HG03025 (cell line): Measurements from ENCODE around the gene SSH3.
A peak's percentile ranks its signal among the peaks of the same experiment; 100 is the strongest.

Experiments
- ATAC-seq: cut with Tn5 transposase; IDR thresholded peaks from one replicate; pipeline ENCODE4 v1.9.1; 2021; ENCODE audit warnings: mild to moderate bottlenecking, moderate library complexity; ENCODE audit not compliant: unreplicated experiment, low FRiP score

Gene SSH3

DNA sequence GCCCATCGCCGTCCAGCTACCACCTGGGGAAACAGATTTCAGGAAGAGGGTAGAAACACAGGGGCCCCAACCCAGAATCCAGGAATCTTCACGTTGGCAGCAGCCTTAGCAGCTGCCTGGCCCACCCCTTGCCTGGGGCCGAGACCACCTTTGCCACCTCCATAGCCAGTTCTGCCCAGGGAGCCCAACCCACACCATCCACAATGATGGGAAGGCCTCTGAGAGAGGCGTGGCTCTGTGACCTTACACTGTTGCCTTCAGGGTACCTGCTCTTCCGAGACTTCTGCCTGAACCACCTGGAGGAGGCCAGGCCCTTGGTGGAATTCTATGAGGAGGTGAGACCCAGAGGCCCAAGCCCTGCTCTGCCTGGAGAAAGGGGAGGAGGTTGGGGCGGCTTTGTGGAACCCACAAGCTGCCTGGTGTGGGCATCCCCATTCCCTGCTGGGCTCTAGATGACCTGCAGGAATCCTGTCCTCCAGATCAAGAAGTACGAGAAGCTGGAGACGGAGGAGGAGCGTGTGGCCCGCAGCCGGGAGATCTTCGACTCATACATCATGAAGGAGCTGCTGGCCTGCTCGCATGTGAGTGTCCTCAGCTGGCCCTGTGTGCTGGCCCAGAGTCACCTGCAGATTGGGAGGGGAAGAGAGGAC is 24.3 kb upstream of the SSH3 start:
- ATAC-seq: no peak

DNA sequence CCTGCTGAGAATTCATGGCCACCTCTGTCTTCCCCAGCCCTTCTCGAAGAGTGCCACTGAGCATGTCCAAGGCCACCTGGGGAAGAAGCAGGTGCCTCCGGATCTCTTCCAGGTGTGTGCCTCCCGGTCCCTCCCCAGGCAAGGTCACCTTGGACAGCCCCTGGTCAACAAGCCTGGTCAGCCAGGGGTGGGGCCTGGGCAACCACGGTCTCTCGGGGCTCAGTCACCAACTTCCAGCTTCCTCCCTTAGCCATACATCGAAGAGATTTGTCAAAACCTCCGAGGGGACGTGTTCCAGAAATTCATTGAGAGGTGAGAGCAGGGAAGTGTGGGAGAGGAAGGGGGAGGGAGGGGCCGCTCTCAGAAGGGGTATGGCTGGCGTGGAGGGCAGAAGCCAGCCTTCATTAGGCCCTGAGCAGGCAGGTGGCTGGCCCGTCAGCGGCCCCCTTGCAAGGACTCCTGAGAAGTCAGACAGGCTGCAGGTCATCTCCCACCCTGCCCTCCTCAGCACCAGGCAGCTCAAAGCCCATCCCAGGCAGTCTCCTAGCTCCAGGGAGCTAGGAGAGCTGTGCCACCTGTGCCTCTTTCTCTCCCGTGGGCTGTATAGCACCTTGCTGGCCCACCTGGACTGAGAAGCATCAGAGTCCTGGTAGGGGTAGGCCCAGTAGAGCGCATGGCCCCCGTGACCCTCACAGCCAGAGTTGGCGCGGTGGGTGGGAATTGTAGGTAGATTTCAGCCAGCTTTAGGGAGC is 23.6 kb upstream of the SSH3 start:
- no peak for ATAC-seq

DNA sequence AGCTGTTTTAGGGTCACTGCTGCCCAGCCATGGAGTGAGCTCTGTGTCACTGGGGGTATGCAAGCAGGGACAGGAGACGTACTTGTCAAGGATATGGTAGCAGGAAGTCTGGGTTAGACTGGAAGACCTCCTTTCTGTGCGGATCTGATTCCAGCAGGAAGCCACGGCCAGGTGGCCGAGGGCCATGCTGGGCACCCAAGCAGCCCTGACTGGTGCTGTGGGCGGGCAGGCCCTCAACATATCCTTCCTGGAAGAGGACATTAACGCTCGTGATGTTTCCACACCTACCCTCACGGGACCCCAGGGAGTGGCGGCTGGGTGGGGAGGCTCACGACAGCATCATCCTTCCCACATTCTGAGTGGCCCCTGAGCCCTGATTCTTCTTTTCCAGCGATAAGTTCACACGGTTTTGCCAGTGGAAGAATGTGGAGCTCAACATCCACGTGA is 23.0 kb upstream of the SSH3 start:
- ATAC-seq: no peak

DNA sequence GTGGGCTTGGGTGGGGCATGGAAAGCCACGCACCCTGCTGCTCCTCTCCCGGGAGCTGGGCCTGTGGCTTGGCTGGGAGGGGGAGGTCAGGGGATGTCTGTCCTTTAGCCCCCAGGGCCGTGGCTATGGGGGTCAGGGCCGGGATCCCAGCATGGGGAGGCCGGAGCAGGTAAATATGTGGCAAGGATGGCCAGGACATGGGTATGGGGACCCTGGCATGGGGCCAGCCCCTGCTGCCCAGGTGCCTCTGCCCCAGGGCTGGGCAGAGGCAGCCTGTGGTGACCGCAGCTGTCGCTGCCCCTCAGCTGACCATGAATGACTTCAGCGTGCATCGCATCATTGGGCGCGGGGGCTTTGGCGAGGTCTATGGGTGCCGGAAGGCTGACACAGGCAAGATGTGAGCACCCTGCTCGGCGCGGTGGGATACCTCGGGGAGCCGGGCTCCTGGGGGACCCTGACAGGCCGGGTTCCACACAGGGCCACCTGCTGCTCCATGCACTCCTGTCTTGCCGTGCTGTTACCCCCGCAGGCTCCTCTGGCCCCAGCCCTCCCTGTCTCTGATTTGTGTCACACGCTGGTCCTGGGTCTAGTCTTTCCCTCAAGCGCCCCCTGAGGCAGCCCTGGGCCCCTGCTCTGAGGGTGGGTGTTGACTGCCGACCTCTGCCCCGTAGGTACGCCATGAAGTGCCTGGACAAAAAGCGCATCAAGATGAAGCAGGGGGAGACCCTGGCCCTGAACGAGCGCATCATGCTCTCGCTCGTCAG is 22.4 kb upstream of the SSH3 start:
- no peak for ATAC-seq

DNA sequence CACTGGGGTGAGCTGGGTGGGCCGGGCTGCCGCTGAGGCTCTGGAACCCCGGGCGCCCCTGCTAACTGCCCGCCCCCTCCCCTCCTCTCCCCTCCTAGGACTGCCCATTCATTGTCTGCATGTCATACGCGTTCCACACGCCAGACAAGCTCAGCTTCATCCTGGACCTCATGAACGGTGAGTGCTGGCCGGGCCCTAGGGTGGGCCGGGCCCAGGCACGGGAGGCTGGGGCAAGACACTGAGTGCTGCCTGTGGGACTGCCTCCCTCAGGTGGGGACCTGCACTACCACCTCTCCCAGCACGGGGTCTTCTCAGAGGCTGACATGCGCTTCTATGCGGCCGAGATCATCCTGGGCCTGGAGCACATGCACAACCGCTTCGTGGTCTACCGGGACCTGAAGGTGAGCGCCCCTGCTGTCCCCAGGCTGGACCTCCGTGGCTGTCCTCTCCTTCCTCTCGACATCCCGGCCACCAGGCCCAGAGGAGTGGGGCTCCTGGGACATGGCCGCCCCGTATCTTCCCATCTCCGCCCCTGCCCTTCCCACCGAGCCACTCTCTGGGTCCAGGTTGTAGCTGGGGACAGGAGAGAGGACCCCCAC is 21.7 kb upstream of the SSH3 start:
- no peak for ATAC-seq

DNA sequence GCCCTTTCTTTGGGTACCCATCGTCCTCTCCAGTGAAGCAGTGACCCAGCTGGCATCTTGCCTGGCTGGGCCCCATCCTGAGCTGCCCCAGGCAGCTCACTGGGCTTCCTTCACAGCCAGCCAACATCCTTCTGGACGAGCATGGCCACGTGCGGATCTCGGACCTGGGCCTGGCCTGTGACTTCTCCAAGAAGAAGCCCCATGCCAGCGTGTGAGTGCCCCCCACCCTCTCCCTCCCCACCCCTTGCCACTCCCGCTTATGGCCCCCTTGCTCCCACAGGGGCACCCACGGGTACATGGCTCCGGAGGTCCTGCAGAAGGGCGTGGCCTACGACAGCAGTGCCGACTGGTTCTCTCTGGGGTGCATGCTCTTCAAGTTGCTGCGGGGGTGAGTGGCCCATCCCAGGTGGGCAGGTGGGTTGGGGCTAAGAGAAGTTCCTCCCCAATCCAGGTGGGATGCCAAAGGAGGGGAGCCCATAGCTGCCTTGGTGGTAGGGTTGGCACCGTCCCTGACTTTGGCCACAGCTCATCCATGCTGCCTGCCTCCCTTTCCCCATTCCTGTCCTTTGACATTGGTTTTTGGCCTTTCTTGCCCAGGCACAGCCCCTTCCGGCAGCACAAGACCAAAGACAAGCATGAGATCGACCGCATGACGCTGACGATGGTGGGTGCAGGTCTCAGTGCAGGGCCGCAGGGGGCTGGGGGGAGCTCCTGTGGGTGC is 21.0 kb upstream of the SSH3 start:
- ATAC-seq: no peak

DNA sequence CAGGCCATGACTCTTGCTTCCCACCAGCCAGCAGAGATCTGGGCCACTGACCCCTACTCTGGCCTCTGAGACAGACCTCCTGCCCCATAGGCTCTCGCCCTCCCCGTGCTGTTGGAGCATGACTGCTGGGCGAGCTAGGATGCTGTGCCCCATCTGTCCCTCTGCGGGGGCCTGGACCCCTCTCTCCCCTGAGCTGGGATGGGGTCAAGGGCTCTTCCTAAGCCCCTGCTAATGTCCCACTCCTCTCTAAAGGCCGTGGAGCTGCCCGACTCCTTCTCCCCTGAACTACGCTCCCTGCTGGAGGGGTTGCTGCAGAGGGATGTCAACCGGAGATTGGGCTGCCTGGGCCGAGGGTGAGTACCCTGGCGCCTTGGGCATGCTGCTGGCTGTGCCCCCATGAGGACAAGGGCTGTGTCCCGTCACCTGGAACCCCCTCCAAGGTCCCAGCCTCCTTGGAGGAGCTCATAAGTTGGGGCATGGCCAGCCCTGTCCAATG is 20.4 kb upstream of the SSH3 start:
- ATAC-seq: no peak

DNA sequence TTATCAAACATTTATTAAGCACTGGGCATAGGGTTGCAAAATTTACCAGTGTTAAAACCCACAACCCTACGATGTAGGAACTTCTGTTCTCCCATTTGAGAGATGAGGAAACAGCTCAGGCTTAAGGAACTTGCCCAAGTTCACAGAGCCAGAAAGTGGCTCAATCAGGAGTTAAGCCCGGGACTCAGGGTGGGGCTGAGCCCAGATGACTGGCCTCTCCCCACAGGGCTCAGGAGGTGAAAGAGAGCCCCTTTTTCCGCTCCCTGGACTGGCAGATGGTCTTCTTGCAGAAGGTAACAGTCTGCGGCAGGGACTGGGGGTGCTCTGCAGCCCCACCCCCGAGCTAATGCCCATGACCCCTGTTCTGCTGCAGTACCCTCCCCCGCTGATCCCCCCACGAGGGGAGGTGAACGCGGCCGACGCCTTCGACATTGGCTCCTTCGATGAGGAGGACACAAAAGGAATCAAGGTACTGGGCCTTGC is 19.8 kb upstream of the SSH3 start:
- no peak for ATAC-seq

DNA sequence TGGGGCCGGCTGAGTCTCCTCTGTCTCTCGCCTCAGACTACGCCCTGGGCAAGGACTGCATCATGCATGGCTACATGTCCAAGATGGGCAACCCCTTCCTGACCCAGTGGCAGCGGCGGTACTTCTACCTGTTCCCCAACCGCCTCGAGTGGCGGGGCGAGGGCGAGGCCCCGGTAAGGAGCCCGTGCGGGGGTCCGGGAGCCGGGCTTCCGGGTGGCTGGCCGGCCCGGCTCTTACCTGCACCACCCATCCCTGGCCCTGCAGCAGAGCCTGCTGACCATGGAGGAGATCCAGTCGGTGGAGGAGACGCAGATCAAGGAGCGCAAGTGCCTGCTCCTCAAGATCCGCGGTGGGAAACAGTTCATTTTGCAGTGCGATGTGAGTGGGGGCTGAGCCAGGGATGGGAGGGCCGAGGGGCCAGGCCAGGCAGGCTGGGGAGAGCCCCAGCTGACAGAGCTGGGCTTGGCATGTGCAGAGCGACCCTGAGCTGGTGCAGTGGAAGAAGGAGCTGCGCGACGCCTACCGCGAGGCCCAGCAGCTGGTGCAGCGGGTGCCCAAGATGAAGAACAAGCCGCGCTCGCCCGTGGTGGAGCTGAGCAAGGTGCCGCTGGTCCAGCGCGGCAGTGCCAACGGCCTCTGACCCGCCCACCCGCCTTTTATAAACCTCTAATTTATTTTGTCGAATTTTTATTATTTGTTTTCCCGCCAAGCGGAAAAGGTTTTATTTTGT is 18.4 kb upstream of the SSH3 start:
- ATAC-seq: no peak

DNA sequence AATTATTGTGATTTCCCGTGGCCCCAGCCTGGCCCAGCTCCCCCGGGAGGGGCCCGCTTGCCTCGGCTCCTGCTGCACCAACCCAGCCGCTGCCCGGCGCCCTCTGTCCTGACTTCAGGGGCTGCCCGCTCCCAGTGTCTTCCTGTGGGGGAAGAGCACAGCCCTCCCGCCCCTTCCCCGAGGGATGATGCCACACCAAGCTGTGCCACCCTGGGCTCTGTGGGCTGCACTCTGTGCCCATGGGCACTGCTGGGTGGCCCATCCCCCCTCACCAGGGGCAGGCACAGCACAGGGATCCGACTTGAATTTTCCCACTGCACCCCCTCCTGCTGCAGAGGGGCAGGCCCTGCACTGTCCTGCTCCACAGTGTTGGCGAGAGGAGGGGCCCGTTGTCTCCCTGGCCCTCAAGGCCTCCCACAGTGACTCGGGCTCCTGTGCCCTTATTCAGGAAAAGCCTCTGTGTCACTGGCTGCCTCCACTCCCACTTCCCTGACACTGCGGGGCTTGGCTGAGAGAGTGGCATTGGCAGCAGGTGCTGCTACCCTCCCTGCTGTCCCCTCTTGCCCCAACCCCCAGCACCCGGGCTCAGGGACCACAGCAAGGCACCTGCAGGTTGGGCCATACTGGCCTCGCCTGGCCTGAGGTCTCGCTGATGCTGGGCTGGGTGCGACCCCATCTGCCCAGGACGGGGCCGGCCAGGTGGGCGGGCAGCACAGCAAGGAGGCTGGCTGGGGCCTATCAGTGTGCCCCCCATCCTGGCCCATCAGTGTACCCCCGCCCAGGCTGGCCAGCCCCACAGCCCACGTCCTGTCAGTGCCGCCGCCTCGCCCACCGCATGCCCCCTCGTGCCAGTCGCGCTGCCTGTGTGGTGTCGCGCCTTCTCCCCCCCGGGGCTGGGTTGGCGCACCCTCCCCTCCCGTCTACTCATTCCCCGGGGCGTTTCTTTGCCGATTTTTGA is 17.5 kb upstream of the SSH3 start:
- no peak for ATAC-seq

DNA sequence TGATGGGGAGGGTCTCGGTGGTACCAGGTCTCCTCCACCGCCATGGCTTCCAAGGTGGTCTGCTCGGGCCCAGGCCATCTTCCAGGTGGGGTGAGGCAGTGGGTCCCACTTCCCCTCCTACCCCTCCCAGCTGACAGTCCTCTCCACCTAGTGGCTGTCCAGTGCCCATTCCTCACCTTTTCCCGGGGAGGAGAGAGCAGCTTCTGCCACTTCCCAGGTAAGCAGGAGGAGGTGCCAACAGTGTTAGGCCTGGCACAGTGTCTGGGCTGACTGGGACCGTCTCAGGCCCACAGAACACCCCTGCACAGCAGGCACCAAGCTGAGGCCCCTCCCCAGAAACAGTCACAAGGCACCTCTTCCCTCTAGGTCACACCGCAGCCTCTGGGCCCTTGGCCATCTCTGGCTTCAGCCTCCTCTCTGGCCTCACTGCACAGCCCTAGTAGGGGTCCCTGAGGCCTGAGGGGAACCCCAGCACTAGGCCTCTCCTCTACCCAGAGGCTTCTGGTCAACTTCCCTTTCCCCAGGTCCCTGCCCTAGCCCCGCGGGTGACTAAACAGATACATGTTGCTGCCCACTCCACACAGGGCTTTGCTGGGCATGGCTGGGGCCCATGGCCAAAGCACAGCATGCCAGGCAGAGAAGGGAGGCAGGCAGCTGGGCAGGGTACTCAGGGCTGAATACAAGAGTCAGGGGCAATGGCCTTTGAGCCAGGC is 16.6 kb upstream of the SSH3 start:
- ATAC-seq: no peak

DNA sequence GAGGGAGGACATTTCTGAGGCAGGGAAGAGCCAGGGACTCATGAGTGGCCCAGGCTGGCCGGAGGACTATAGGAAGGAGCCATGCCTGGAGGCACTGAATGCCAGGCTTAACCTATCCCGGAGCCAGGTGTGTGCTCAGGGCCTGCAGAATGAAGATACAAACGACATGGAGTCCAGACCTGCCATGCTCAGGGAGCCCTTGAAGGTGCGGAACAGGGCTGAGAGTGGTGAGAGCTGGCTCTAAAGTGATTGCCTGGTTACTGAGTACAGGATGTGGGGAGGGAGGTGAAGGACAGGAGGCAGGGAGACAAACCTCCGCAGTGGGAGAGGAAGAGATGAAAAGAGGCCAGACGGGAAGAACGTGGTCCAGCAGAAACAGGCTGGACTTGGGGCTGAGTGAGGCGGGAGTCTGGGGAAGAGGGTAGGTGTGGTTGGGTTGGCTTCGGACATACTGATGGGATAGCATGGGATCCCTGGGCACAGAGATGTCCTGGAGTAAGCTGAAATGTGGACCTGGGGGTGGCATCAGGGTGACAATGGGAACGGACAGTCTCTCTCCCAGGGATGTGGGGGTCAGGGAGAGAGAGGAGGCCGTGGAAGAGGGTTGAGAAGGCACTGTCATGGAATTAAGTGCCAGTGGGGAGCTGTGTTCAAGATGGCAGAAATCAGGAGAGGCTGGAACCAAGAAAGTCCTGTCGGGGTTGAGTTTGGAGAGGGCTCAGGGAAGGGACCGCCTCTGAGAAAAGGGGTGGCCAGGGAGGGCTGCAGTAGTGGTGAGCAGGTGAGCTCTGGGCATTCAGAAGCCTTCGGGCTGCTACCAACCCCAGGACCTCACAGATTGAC is 15.8 kb upstream of the SSH3 start:
- ATAC-seq: no peak

DNA sequence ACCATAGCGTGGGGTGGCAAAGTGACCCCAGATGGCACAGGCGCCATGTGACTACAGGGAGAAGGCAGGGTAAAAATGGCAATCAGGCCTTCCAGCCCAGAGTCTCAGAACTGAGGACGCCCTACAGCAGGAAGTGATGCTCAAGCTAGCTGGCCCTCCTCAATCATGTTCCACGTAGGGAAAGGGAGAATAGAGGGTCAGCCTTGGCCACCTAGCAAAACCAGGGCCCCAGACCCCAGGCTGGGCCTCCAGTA is 15.2 kb upstream of the SSH3 start:
- ATAC-seq: no peak

DNA sequence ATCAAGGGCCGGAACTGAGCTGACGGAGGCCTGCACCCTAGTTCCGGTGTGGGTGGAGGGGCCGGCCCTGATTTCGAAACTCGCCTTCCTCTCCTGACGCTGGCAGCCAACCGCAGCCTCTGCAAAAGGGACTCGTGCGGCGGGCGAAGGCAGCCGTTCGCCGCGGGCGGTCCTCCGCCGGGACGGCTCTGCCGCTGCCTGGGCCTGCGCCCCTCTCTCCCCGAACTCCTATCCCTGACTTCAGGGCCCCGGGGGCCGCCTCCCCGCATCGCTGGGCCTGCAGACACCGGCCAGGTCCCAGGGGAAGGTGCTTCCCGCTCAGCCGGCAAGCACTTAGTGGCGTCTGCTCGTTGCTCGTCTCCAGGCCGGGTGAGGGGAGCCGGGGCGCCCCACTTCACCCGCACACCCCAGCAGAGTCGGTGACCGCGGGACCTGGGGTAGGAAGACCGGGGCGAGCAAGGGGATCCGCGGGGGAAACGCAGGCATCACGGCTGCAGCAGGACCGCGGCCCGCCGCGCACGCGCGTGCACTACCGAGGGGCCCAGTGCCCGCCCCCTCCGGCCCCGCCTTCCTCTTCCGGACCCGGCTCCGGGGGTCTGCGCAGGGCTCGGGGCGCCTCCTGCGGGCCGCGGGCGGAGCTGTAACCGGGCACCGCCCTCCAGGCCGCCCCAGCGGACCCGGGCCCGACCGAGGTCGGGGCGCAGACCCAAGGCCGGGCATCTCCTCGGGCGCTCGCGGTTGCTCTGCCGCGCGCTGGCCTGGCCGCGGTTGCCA is 14.7 kb upstream of the SSH3 start:
- ATAC-seq: peak; percentile 53

DNA sequence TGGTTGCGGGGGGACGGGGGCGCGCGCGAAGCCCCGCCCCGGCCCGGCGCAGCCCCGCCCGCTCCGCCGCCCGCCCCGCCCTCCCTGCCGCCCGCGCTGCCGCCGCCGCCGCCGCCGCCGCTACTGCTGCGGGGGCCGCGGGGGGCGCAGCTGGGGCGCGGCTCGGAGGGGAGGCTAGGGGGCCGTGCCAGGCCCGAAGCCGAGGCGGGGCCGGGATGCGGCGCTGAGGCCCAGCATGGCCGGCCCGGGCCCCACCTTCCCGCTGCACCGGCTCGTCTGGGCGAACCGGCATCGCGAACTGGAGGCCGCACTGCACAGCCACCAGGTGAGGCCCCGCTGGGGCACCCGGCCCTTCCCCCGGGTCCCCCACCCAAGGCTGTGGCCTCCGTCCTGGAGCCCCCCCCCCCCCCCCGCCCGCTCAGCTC is 14.1 kb upstream of the SSH3 start, which contains the start of gene ANKRD13D:
Gene ANKRD13D (plus strand): TSS at position 78 of the 425 bp plus-strand sequence. CDS start 158 bp downstream, at position 236.
- peak; percentile 33 for ATAC-seq
